ENCODE measurements around the gene BHLHE40. TPM values are rescaled to one million over a fixed set of nuclear protein-coding genes. Genes with fewer than 3 reads are reported as not detected.

The BHLHE40 gene
- total and polyA plus RNA-seq, 7 experiments from 2014 or later, result 0.82 to 383 (median 4.3) TPM

DNA sequence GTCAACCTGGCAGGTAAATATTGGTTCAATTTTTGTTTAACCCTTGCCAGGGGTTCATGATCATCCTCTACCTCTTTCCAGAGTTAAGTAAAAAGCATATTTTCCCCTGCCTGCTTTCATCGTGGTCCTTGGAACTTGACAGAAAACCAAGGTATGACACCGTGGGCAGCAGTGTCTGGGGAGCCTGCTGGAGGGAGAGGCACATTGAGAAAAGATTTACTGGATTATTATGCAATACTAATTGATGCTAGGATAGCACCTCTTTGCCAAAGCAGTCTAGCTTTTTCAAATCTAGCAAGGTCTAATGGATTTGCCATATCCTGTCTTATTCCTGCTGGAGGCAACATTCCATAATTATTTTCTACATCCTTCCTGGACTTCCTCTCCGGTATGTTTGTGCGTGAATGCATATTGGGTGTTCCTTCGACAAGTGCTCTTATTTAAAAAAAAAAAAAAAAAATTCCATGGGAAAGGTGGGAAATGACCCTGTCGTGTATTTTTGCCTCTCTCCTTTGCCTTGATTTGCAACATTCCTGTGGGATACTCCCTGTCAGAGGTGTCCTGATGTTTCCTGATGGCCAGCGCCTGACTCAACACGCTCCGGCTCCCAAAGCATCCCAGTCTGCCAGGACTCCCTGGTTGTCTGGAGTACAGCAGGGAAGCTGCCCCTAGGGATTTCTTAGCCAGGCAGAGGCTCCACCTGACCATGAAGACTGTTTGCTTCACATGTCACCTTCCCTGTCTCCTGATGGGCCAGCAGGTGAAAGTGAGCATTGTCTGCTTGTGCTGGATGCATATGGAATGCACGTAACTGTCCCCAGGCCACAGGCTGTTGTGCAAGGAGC lies 6.3 kb downstream of the BHLHE40 start:
- ChIA-PET POLR2A (interaction anchor here (1.7 kb wide), 1 partner anchor 33 kb away, joined by 9 read pairs; no protein-coding TSS in a partner anchor), CTCF (interaction anchor here (0.9 to 1.9 kb wide), 2 partner anchors 28 to 274 kb away, joined by 3 to 10 read pairs; no protein-coding TSS in a partner anchor)
- H3K36me3 Mint-ChIP-seq, result peaks cover 3 to 52% (median 5%) of the 10 kb centered on the region in 5 donors
- H3K36me3 ChIP-seq (ENCODE audit: control insufficient read depth in 2 of 3, insufficient read depth in 3 of 3, low read length in 3 of 3), result peaks cover 0 to 10% (median 8%) of the 10 kb centered on the region in 3 experiments
- H3K9me3 Mint-ChIP-seq, result no peaks in the 10 kb centered on the region
- ATAC-seq, result no peak
- H3K27me3 ChIP-seq (ENCODE audit: control insufficient read depth in 2 of 2, insufficient read depth in 2 of 2, low read length in 2 of 2), result no peaks in the 10 kb centered on the region
- no peak overlapping the region for H3K27ac ChIP-seq (ENCODE audit: low read depth, low read length)
- intact Hi-C loops (cut with micrococcal nuclease), result loop anchor here (1.0 to 10.0 kb wide), 7 partner anchors 7 to 491 kb away; partner anchors contain the start of gene ITPR1 (in 1 of the 2)
- peak overlapping the region in 3 of 9 donors; percentile 73 to 90 (median 77) for H3K27ac Mint-ChIP-seq
- no peak overlapping the region for H3K4me3 ChIP-seq (ENCODE audit: low read length)
- H3K4me1 ChIP-seq (ENCODE audit: control insufficient read depth in 2 of 2, insufficient read depth in 2 of 2, low read length in 2 of 2), result peaks cover 30 to 56% of the 10 kb centered on the region in 2 donors
- H3K4me3 Mint-ChIP-seq, result peak overlapping the region; percentile 38 to 90 (median 84)
- H3K9me3 ChIP-seq (ENCODE audit: control insufficient read depth in 2 of 3, low read length in 3 of 3), result no peaks in the 10 kb centered on the region
- H3K27me3 Mint-ChIP-seq, result no peaks in the 10 kb centered on the region
- H3K4me1 Mint-ChIP-seq, result peaks cover 27 to 60% (median 44%) of the 10 kb centered on the region in 7 donors
- no peak for DNase-seq

DNA sequence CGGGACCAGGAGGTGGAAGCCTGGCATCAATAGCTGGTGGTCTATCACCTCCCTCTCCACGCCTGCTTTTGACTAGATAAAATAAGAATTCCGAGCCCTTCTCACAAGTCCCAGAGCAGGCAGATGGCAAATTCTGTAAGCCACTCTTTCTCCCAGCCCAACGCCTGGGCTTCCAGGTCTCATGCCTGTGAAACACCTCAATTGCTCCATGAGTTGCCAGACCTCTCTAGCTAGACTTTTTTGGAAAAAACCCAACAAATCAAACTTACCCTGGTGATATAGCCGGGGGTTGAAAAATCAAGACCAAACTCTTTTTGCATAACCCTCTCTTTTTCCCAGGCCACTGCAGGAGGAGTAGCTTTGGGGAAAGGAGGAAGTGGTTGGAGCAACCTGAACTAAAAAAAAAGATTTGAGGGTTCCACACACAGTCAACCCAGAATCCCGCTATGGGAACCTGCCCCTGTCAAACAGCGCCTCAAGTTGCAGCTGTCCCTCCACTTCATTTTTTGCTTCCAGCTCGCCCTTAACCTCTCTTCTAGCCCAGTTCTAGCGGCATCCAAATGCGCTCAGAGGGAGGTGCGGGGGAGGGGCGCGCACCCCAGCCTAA lies 7.0 kb downstream of the BHLHE40 start:
- Histone ChIP-seq H3K36me3 (ENCODE audit: control insufficient read depth in 2 of 3, insufficient read depth in 3 of 3, low read length in 3 of 3) (peaks cover 0 to 9% (median 8%) of the 10 kb centered on the region in 3 experiments), H3K4me3 (ENCODE audit: low read length) (peak overlapping the region; percentile 45), H3K9me3 (ENCODE audit: control insufficient read depth in 2 of 3, low read length in 3 of 3) (no peaks in the 10 kb centered on the region), H3K4me1 (ENCODE audit: control insufficient read depth in 2 of 2, insufficient read depth in 2 of 2, low read length in 2 of 2) (peaks cover 28 to 54% of the 10 kb centered on the region in 2 donors), H3K27ac (ENCODE audit: low read depth, low read length) (peak overlapping the region; percentile 44), H3K27me3 (ENCODE audit: control insufficient read depth in 2 of 2, insufficient read depth in 2 of 2, low read length in 2 of 2) (no peaks in the 10 kb centered on the region)
- H3K9me3 Mint-ChIP-seq, result no peaks in the 10 kb centered on the region
- H3K27me3 Mint-ChIP-seq, result no peaks in the 10 kb centered on the region
- peaks cover 3 to 45% (median 5%) of the 10 kb centered on the region in 5 donors for H3K36me3 Mint-ChIP-seq
- H3K4me1 Mint-ChIP-seq, result peaks cover 23 to 60% (median 40%) of the 10 kb centered on the region in 7 donors
- DNase-seq, result peak in 2 of 9 donors; percentile 4 to 9
- CTCF ChIA-PET, result interaction anchor here (1.4 kb wide), 1 partner anchor 9 kb away, joined by 4 read pairs; no protein-coding TSS in a partner anchor
- POLR2A ChIA-PET, result interaction anchor here (0.8 to 1.7 kb wide), 2 partner anchors 33 to 123 kb away, joined by 3 to 9 read pairs; no protein-coding TSS in a partner anchor
- H3K4me3 Mint-ChIP-seq, result peak overlapping the region; percentile 74 to 90 (median 84)
- intact Hi-C loops (cut with micrococcal nuclease), result loop anchor here (1.0 to 10.0 kb wide), 7 partner anchors 8 to 491 kb away; partner anchors contain the start of gene ITPR1 (in 1 of the 2)
- H3K27ac Mint-ChIP-seq, result peak overlapping the region in 8 of 9 donors; percentile 59 to 90 (median 78)
- no peak for ATAC-seq

DNA sequence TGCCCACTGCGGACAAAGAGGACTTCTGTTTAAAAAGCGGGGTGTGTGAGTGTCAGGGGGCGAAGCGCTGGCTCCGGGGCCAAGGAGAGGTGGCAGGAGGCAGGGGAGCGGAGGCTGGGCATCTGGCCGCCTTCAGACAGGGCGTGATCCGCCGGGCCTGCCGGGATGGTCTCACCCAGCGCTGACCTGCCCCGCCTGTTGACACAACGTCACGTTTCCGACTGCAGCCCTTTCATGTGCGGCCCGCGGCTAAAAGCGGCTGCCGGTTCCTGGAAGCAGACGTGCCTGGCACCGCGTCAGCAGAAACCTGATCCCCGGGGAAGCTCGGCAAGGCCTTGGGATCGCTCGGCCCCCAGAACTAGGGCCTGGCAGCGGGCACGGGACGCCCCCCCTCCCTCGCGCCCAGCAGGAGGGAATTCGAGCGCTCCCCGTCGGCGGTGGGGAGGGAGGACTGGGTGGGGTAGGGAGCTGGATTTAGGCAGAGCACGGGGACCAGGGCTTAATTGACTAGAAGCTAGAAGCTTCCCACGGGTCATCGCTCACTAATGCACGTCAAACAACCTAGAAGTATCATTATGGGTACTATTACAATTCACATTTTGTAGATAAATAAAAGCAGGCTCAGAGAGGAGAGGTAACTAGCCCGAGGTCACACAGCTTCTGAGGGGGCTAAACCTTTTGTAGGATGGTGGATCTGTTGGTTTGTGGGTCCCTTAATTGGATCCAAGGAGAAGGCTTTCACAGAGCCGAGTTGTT lies 7.7 kb downstream of the BHLHE40 start:
- ChIA-PET POLR2A (interaction anchor here (0.8 to 1.7 kb wide), 2 partner anchors 32 to 122 kb away, joined by 3 to 9 read pairs; no protein-coding TSS in a partner anchor), CTCF (interaction anchor here (1.4 kb wide), 1 partner anchor 10 kb away, joined by 4 read pairs; no protein-coding TSS in a partner anchor)
- Histone ChIP-seq H3K9me3 (ENCODE audit: control insufficient read depth in 2 of 3, low read length in 3 of 3) (no peaks in the 10 kb centered on the region), H3K4me3 (ENCODE audit: low read length) (peak overlapping the region; percentile 45), H3K36me3 (ENCODE audit: control insufficient read depth in 2 of 3, insufficient read depth in 3 of 3, low read length in 3 of 3) (peaks cover 0 to 8% (median 4%) of the 10 kb centered on the region in 3 experiments), H3K27me3 (ENCODE audit: control insufficient read depth in 2 of 2, insufficient read depth in 2 of 2, low read length in 2 of 2) (no peaks in the 10 kb centered on the region), H3K4me1 (ENCODE audit: control insufficient read depth in 2 of 2, insufficient read depth in 2 of 2, low read length in 2 of 2) (peaks cover 26 to 47% of the 10 kb centered on the region in 2 donors), H3K27ac (ENCODE audit: low read depth, low read length) (peak overlapping the region; percentile 44)
- intact Hi-C loops (cut with micrococcal nuclease), result loop anchor here (1.0 to 10.0 kb wide), 8 partner anchors 8 to 492 kb away; partner anchors contain the start of genes BHLHE40 (in 1 of the 2) and ITPR1 (in 1 of the 2)
- peak overlapping the region; percentile 74 to 90 (median 84) for H3K4me3 Mint-ChIP-seq
- ATAC-seq, result peak; percentile 79
- no peaks in the 10 kb centered on the region for H3K27me3 Mint-ChIP-seq
- DNase-seq, result peak; percentile 15 to 74 (median 47)
- H3K9me3 Mint-ChIP-seq, result no peaks in the 10 kb centered on the region
- H3K27ac Mint-ChIP-seq, result peak overlapping the region; percentile 33 to 90 (median 78)
- H3K36me3 Mint-ChIP-seq, result peaks cover 3 to 39% (median 5%) of the 10 kb centered on the region in 5 donors
- peaks cover 16 to 59% (median 35%) of the 10 kb centered on the region in 7 donors for H3K4me1 Mint-ChIP-seq

DNA sequence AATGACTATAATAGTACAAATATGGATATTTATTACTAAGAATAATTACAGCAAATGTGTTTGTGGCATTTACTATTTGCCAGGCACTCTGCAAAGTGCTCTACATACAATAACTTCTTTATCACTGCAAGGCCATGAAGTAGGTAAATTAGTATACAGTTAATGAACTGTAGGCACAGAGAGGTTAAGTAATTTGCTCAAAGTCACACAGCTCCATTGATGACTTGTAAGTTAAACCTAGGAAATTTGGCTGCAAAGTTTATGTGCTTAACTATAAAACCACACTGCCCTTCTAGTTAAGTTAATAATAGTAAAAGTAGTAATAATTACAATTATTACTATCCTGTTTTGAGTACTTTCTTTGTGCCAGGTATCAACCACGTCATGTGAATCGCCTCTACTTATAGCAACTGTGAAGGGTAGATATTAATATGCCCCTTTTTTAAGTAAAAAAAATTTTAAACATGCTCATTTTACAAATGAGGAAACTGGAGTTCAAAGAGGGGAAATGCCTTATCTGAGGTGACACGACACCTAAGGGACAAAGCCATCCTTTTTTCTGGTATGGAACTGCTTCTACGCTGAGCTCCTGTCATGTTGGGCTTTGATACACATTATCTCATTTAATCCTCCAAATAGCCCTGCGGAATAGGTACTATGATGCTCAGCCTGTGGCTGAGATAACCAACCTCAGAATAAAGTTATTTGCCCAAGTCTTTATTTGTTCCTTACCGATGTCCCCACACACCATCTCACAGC lies 8.5 kb downstream of the BHLHE40 start:
- POLR2A ChIA-PET, result interaction anchor here (1.7 kb wide), 1 partner anchor 31 kb away, joined by 9 read pairs; no protein-coding TSS in a partner anchor
- H3K27me3 Mint-ChIP-seq, result no peaks in the 10 kb centered on the region
- H3K27ac Mint-ChIP-seq, result peak overlapping the region in 6 of 9 donors; percentile 34 to 88 (median 76)
- Histone ChIP-seq H3K36me3 (ENCODE audit: control insufficient read depth in 2 of 3, insufficient read depth in 3 of 3, low read length in 3 of 3) (peaks cover 0 to 7% (median 4%) of the 10 kb centered on the region in 3 experiments), H3K27ac (ENCODE audit: low read depth, low read length) (no peak overlapping the region), H3K4me1 (ENCODE audit: control insufficient read depth in 2 of 2, insufficient read depth in 2 of 2, low read length in 2 of 2) (peaks cover 23 to 39% of the 10 kb centered on the region in 2 donors), H3K27me3 (ENCODE audit: control insufficient read depth in 2 of 2, insufficient read depth in 2 of 2, low read length in 2 of 2) (no peaks in the 10 kb centered on the region), H3K9me3 (ENCODE audit: control insufficient read depth in 2 of 3, low read length in 3 of 3) (no peaks in the 10 kb centered on the region), H3K4me3 (ENCODE audit: low read length) (peak overlapping the region; percentile 45)
- DNase-seq (no peak), ATAC-seq (no peak)
- peak overlapping the region; percentile 74 to 90 (median 84) for H3K4me3 Mint-ChIP-seq
- H3K9me3 Mint-ChIP-seq, result no peaks in the 10 kb centered on the region
- H3K4me1 Mint-ChIP-seq, result peaks cover 13 to 59% (median 30%) of the 10 kb centered on the region in 7 donors
- H3K36me3 Mint-ChIP-seq, result peaks cover 3 to 32% (median 5%) of the 10 kb centered on the region in 5 donors
- intact Hi-C loops (cut with micrococcal nuclease), result loop anchor here (1.0 to 10.0 kb wide), 5 partner anchors 8 to 493 kb away; partner anchors contain the start of genes BHLHE40 (in 1 of the 2) and ITPR1 (in 1 of the 2)
- CTCF ChIA-PET, result interaction anchor here (1.4 kb wide), 1 partner anchor 11 kb away, joined by 4 read pairs; no protein-coding TSS in a partner anchor

GRCh38 chr3:4988983-4989834 lies 10.0 kb downstream of the BHLHE40 start:
- ATAC-seq (no peak), DNase-seq (no peak)
- peaks cover 17 to 28% of the 10 kb centered on the region in 2 donors for H3K4me1 ChIP-seq (ENCODE audit: control insufficient read depth in 2 of 2, insufficient read depth in 2 of 2, low read length in 2 of 2)
- H3K4me1 Mint-ChIP-seq, result peaks cover 3 to 57% (median 18%) of the 10 kb centered on the region in 7 donors
- H3K27me3 ChIP-seq (ENCODE audit: control insufficient read depth in 2 of 2, insufficient read depth in 2 of 2, low read length in 2 of 2), result no peaks in the 10 kb centered on the region
- H3K4me3 Mint-ChIP-seq, result no peak overlapping the region
- H3K9me3 Mint-ChIP-seq, result no peaks in the 10 kb centered on the region
- ChIA-PET POLR2A (no interaction called here), CTCF (no interaction called here)
- no peak overlapping the region for H3K4me3 ChIP-seq (ENCODE audit: low read length)
- peak overlapping the region in 3 of 9 donors; percentile 14 to 62 (median 59) for H3K27ac Mint-ChIP-seq
- H3K36me3 ChIP-seq (ENCODE audit: control insufficient read depth in 2 of 3, insufficient read depth in 3 of 3, low read length in 3 of 3), result no peaks in the 10 kb centered on the region
- H3K36me3 Mint-ChIP-seq, result peaks cover 0 to 17% (median 0%) of the 10 kb centered on the region in 5 donors
- no peaks in the 10 kb centered on the region for H3K27me3 Mint-ChIP-seq
- H3K27ac ChIP-seq (ENCODE audit: low read depth, low read length), result no peak overlapping the region
- H3K9me3 ChIP-seq (ENCODE audit: control insufficient read depth in 2 of 3, low read length in 3 of 3), result no peaks in the 10 kb centered on the region
- intact Hi-C loops (cut with micrococcal nuclease), result loop anchor here (1.0 to 10.0 kb wide), 2 partner anchors 7 to 494 kb away; partner anchors contain the start of gene ITPR1 (in 1 of the 2)
